ENCODE data around the gene PCDHGC3.

Gene PCDHGC3

GRCh38 chr5:141490771-141491170, 15.0 kb downstream of the PCDHGC3 start:
- no peak overlapping the region for H3K4me3 ChIP-seq (ENCODE audit: low read depth, low read length)
- TF ChIP-seq, protein P1, sequence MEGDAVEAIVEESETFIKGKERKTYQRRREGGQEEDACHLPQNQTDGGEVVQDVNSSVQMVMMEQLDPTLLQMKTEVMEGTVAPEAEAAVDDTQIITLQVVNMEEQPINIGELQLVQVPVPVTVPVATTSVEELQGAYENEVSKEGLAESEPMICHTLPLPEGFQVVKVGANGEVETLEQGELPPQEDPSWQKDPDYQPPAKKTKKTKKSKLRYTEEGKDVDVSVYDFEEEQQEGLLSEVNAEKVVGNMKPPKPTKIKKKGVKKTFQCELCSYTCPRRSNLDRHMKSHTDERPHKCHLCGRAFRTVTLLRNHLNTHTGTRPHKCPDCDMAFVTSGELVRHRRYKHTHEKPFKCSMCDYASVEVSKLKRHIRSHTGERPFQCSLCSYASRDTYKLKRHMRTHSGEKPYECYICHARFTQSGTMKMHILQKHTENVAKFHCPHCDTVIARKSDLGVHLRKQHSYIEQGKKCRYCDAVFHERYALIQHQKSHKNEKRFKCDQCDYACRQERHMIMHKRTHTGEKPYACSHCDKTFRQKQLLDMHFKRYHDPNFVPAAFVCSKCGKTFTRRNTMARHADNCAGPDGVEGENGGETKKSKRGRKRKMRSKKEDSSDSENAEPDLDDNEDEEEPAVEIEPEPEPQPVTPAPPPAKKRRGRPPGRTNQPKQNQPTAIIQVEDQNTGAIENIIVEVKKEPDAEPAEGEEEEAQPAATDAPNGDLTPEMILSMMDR (conservative IDR thresholded peaks at IDR 0.05; ENCODE audit: low read depth, low read length) = no peak
- DNase-seq (ENCODE audit: low read depth) = no peak

DNA sequence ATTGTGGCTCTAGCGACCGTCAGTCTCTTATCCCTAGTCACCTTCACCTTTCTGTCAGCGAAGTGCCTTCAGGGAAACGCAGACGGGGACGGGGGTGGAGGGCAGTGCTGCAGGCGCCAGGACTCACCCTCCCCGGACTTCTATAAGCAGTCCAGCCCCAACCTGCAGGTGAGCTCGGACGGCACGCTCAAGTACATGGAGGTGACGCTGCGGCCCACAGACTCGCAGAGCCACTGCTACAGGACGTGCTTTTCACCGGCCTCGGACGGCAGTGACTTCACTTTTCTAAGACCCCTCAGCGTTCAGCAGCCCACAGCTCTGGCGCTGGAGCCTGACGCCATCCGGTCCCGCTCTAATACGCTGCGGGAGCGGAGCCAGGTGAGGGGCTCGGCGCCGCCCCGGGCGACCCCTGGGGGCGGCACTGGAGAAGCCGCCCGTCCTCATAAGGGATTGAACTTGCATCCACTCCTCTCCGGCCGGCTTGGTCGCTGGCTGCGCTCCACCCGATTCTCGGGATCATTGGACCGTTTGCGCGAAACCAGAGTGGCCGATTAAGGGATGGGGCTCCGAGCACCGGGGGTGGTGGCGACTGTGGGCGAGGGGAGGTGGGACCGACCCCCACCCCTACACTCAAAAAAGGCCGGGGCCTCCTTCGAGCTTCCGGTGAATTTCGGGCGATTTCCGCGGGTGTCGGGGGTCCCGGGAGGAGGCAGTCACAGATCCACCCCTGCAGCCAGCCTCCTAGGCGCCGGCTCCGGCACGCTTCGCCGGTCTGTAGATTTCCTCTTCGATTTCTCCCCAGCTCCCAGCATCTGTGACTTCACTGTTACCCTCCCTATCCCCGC, 15.8 kb downstream of the PCDHGC3 start:
- DNase-seq (ENCODE audit: low read depth) = no peak
- TF ChIP-seq, protein P1 (conservative IDR thresholded peaks at IDR 0.05; ENCODE audit: low read depth, low read length) = no peak
- no peak overlapping the region for H3K4me3 ChIP-seq (ENCODE audit: low read depth, low read length)

DNA sequence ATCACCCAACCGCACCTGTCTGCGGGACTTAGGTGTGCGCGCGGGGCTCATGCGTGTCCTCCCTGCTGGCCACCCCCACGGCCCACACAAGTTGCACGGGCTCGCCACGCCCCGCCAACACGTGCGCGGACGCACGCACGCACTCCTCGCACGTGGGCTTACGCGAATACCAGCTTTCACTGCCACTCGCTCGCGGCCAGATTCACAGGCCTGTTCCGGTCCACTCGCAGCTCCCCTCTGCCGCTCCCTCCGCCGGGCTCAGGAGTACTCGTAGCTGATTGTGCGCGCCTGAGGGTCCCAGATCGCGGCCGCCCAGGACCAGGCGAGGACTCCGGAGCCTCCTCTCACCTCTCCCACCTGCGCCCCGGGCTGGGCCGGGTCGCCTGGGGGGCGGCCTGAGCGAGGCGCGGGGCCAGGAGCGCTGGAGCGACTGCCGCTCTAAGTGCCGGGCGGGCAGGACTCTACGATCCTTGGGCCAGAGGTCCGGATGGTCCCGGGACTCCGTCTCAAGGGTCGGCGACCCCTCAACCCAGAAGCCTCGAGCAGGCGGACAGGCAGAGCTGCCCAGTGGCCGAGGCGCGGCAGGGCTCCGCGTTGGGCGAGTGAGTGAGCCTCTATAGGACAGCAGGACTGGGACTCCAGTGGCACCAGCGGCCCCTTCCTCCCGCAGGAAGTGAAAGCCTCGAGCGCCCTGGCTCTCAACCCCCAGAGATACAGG, 16.6 kb downstream of the PCDHGC3 start:
- no peak for DNase-seq (ENCODE audit: low read depth)
- no peak overlapping the region for H3K4me3 ChIP-seq (ENCODE audit: low read depth, low read length)
- TF ChIP-seq, protein P1 (conservative IDR thresholded peaks at IDR 0.05; ENCODE audit: low read depth, low read length) = no peak

DNA sequence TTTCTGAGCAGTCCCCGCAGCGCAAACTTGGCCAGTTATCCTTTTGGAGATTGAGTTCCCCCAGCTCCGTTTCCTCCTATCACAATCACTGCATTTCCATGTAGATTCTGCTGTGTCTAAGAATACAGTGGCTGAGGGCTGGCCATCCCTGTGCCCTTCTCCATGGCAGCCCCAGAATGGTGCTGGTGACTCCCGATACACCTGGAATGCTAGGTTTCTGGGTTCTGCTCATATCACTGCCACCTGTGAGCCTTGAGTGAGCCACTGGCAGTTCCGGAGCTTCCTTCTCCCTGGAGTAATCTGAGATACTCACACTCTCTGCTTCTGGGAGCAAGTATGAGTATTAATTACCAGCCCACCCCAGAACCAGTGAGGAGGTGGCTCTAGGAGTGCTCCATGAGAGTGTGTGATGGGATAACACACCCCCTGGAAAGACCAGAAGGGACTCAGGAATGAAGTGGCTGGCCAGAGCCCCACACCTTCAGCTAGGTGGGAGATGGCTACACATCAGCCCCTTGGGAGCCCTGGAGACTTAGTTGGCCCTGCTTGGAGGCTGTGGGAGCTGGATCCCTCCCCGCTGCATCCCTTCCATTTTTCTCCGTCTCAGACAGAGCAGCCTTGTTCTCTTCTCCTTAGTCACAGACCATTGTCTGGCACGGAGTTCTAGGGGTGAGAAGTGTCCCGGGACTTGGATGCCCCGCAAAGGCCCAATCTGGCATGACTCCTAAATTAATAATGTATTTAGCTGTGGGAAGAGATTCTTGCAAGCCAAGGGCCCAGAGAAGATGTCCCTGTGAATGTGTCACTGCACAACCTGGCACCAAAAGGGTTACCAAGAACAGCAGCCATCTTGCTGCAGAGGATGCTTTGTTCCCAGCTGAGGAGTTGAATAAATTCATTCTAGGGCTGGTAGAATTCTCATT, 18.0 kb downstream of the PCDHGC3 start:
- TF ChIP-seq, protein P1 (conservative IDR thresholded peaks at IDR 0.05; ENCODE audit: low read depth, low read length) = no peak
- H3K4me3 ChIP-seq (ENCODE audit: low read depth, low read length) = no peak overlapping the region

DNA sequence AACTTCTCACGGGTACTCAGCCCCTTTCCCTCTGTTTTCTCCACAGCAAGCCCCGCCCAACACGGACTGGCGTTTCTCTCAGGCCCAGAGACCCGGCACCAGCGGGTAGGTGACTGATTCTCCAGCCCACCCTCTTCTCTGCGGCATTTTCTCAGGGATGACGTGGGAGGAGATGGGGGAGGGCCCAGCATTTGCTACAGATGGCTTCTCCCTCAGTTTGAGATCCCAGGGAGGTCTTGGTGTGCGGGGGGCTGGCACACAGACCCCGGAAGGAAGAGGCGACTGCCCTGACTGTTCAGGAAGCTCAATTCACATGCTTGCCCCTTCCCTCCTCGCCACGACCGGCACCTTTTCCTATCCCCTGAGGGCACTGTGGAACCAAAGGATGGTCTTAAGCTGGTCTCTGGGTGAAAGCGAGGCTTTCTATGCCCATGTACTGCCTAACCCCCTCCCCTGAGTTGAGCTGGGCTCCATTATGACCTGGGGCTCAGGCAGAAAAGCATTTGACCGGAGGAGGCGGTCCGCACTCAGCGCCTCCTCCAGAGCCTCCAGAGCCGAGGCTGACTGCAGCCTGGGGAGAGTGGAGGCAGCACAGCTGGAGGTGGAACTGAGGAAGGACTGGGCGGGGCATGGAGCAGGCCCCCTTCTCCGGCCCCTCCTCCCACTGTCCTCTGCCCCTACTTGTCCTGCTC, 19.1 kb downstream of the PCDHGC3 start:
- H3K4me3 ChIP-seq (ENCODE audit: low read depth, low read length) = peak overlapping the region; percentile 36
- TF ChIP-seq, protein P1 (conservative IDR thresholded peaks at IDR 0.05; ENCODE audit: low read depth, low read length) = no peak
- DNase-seq (ENCODE audit: low read depth) = peak; percentile 30

More for the DNA sequence above, 18.0 kb downstream of the PCDHGC3 start:
- peak; percentile 19 for DNase-seq (ENCODE audit: low read depth)

DNA sequence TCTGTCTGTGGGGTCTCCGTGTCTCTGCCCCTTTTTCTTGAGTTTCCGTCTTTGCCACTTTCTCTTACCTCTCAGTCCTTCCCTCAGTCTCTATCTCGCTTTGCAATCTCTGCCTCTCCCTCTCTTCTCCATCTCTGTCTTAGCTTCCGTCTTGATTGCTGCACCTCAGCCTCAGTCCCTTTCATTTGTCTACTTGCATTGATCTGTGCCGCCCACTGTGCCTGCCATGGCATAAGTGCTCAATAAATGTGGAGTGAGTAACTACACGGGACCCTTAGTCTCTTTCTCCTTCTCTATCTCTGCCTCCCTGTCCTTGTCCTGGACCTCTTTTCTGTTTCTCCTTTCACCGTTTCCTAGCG, 19.7 kb downstream of the PCDHGC3 start:
- TF ChIP-seq, protein P1 (conservative IDR thresholded peaks at IDR 0.05; ENCODE audit: low read depth, low read length) = no peak
- H3K4me3 ChIP-seq (ENCODE audit: low read depth, low read length) = peak overlapping the region; percentile 36

More for the DNA sequence above, 19.7 kb downstream of the PCDHGC3 start:
- no peak for DNase-seq (ENCODE audit: low read depth)

Data from choroid plexus epithelial cell (primary cell).